Activated naive CD4-positive, alpha-beta T cell treated with anti-CD3 and anti-CD28 coated beads, Interleukin-2, amount 50 U/mL, for 16 hours (primary cell): ENCODE data around the gene VIT.

Source experiments
- DNase-seq: peaks from one replicate; pipeline ENCODE4 v3.0.0-alpha.2; 2020

Gene VIT

DNA sequence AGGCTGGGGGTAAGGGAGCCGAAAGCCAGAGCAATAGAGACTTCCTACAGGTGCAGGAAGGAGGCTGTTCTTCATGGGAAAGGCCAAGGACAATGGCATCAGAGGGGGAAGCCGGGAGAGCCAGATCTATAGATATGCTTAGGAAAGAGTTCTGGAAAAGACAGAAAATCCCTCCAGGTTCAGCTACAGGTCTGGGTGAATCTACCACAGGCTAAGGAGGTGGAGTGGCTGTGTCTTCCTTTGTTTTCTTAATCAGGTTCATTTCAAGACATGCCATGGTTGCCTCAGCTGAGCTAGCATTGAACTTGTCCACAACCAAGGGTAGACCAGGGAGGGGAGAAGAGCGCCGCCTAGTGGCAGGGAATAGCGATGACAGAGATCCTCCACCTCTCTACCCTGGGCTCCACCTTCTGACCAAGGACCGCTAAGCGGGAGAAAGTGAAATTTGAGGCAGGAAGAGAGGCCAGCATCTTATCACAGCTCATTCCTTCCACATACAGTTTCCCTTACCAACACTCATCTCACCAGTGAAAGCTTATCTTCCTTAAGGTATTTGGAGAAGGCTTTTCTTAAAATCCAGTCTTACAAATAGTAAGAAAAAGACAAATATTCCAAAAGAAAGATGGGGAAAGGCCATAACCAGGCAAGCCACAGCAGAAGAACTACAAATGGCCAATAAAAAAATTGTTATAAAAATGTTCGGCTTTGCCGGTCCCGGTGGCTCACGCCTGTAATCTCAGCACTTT, 74.2 kb downstream of the VIT start:
- DNase-seq = no peak

DNA sequence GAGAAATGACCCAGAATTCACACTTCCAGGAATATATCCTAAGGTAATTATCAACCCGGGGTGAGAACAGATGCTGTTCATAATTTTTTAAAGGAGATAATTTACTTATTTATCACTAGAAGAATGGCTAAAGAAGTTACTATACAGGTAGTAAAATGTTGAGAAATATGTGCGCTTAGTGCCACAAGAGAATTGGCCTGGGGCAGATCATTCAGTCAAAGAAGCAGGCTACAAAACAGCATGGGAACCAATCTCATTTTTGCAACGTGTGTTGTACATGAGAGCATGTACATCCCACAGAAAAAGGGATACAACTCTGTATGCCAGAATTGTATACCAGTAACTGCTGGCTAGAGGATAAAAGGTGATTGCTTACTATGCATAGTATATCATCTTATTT, 75.2 kb downstream of the VIT start:
- DNase-seq = no peak

DNA sequence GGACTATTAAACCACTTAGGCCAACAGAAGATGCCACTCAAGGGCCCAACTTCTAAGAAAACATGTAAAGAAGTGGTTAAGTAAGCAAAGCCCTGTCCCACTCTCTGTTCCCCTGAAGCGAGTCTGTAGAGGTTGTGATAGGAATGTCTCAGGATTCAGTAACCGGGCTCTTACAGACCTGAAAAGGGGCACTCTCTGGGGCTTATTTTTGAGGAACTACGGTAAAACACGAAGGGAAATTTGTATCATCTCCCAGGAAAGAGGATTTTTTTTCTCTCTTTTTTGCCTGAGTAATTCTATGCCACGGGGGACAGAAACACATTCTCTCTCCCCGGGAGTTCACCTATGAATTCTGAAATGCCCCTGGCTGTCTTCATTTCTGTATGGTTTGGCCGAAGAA, 77.4 kb downstream of the VIT start:
- DNase-seq = no peak

DNA sequence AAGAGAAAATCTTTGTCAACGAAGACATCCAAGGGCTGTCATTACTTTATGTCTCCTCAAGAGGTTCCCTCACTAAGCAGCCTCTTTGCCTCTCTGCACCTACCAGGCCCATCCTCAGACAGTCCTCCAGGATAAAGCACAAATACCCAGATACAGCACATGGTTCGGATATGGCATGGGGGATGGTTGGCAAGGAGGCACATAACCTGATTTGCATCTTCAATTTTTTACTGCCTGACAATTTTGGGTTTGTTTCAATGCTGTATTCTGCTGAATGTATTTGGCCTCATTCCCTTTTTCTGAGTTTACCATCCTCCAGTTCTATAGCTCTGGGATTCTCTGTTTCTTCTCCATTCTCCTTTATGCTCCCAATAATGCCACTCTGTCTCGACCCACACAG, 78.8 kb downstream of the VIT start:
- DNase-seq = no peak

DNA sequence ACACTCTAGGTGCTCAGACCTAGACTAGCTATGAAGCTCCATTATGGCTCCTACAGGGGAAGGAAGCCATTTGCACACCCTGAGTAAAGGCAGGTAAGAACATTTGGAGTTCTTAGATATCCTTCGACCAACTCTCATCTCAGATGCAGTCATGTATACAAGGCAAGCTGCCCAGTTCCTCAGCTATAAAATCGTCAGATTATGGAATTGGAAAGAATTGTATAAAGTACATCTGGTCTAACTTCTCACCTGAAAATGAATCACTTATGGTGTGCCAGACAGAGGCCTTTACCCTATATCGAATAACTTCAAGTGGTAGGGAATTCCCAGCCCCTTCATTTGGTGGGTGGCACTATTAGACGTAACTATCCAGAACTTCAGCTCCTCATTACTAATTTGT, 79.3 kb downstream of the VIT start:
- no peak for DNase-seq

DNA sequence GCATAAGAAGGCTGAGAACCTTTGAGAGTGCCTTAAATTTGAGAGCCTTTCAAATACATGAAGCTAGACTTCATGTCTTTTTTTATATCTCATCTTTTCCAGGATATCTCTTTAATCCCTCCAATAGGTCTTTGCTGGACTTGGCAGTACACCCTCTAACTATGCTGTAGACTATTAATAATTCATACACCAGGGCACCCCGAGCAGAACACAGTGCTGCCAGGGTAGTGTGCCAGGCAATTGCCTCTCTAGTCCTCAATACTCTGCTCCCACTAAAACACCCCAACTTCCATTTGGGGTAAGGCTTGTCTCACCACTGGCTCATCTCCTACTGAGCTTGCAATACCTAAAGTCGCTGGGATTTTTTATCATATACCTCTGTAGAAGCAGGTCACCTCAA, 80.8 kb downstream of the VIT start:
- DNase-seq = no peak

DNA sequence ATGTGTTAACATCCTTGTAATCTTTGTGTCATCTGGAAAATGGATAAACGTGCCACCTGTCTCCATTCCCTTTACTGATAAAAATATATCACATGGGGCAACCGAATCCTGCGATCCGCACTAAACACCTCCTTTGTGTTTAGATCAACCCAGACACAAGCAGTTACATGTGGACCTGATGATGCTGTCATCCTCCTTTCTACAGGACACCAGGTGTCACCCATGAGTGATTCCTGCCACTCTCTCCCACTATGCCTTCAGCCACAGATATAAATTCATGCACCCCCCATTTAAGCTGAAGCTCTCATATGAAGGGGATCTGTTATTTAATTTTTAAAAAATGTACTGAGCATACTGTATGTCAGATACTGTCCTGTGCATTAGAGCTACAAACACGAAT, 81.3 kb downstream of the VIT start:
- no peak for DNase-seq

DNA sequence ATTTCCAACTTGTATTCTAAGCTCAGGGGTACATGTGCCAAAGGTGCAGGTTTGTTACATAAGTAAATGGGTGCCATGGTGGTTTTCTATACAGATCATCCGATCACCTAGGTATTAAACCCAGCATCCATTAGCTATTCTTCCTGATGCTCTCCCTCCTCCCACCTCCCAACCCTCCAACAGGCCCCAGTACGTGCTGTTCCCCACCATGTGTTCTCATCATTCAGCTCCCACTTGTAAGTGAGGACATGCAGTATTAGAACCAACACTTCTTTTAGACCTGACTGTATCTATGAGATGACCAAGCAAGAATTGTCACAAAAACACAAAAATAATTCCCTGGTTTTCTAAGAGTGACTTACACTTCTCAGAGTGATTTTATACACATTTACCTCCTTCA, 83.0 kb downstream of the VIT start:
- DNase-seq = no peak

DNA sequence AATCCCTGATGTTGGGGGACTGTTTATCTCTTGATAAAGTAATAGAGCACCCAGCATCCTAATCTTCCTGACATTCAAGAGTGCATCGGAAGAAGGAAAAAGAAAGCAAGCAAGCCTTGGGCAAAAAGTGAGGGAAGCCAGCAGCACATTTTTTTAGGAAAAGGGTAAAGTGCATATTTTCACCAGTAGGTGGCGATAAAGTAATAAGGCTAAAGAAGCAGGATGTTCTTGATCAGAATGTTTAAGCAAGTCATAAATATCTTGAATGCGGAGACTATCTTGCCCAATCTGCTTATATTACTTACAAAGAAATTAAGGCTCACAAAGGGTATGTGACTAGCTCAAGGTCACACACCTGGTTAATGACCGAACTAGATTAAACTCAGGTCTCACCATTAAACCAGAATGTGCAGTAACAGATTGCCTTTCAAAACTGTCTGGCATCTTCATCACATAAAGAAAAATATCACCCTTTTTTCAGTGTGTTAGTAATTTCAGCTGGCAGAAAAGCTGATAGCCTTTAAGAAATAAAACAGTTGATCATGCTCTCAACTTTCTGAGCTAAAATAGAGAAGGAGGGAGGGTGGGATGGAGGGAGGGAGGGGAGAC, 83.8 kb downstream of the VIT start:
- no peak for DNase-seq

DNA sequence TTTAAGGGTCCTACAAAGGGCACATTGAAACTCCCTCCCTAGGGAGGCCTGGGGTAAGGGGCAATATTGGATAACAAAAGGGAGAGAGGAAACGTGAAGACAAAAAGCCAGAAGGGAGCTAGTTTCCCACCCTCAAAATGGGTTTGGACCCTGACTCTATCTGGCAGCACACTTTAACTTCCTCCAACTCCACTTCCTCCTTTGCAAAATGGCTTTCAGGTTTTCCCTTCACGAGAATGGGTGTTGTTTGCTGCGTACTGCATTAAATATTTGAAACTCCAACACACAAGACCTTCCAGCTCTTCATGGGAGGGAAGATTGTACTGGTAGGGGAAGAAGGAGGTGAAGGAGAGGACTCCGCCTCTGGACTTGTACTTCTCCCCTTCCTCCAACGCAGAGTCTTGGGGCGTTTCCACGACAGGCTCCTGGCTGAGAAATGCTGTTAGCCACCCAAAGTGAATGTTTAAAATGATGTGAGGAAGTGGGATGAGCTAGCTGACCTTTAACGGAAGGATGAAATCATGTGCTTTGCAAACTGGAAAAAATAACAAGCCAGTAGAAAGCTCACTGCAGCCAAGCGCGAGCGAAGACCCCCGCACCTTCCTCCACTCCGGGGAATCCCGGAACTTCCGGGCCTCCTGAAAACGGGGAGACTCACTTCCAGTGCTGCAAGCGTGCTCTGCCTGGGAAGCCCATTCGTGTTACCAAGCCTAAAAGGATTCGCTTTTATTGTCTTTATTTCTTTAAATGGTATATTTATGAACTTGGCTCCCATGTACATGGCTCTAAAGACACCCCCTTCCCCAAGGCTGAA, 85.6 kb downstream of the VIT start:
- DNase-seq = no peak

DNA sequence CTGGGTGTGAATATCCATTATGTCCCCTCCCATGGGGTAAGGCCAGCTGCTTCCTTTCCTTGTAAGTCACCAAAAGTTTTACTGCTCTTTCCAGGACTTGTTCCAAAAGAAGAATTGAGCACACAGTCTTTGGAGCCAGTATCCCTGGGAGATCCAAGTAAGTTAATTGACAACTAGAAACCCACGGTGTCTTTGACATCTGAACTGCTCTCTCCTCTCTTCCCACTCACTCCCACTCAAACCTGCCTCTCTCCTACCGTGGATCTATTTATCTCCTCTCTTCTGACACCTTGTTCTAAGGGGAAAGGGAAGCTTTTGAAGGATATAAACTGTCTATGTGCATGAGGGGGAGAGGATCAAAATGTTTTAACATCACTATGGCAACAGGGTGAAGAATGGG, 86.7 kb downstream of the VIT start:
- DNase-seq = no peak

DNA sequence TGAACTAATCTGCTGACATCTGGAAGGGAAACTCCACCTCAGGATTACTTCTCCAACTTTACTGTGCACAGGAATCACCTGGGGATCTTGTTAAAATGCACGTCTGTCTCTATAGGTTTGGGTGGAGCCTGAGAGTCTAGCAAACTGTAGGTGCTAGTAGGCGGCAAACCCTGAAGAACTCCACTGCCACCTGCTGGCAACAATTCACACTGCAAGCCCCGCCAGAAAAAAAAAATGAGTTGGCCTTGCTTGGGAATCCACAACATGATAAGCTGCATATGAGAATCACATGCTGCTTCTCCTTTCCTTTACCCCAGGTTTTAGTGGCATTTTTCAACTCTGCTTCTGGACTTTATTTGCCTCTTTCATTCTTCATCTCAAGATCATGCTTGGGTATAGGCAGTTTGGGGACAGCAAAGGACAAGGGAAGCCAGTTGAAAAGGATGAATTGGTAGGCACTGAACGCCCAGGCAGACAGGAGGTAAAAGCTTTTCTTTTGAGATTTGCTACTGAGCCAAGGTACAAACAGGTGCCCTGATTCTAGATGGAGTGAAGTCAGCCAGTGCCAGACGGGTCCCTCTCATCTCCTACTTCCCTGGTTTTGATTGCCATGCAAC, 88.8 kb downstream of the VIT start:
- peak; percentile 62 for DNase-seq

DNA sequence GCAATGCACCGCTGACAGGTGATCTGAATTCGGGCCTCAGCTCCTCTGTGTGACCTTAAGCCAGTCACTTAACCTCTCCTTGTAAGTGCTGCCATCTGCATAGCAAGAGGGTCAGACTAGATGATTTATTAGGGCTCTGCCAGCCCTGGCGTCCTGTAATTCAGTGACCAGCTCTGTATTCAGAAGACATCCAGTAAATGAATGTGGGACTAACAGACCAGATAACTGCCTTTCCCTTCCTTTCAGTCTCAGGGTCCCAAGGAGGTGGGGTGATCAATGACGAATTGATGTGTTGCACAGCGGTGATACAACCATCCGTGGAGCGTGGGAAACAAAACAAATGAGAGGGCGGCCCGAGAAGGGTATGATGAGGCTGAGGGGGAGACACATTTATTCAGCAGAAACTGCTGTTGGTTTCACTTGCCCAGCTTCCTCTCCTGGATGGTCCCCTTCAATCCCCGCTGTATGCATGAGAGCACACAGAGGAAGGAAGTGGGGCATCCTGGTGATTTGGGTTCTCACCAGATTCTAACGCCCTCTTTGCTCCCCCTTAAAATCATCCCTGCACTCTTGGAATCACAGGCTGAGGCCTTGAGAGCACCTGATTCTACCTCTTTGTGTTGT, 92.8 kb downstream of the VIT start:
- no peak for DNase-seq

DNA sequence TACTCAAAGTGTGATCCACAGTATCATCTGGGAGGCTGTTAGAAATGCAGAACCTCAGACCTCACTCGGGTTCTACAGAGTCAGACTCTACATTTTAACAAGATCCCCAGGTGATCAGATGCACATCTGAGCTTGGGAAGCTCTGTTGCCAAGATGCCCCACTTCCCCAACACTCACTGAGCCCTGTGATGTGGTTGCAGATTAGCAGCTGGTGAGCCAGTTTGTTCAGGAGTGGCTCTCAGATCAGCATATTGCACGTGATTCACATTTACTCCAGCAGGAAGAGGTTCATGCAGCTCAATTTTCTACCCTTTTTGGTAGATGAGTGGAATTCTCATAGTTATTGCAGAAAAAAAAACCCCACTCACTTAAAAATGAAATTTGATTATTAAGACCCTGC, 96.4 kb downstream of the VIT start:
- DNase-seq = no peak

DNA sequence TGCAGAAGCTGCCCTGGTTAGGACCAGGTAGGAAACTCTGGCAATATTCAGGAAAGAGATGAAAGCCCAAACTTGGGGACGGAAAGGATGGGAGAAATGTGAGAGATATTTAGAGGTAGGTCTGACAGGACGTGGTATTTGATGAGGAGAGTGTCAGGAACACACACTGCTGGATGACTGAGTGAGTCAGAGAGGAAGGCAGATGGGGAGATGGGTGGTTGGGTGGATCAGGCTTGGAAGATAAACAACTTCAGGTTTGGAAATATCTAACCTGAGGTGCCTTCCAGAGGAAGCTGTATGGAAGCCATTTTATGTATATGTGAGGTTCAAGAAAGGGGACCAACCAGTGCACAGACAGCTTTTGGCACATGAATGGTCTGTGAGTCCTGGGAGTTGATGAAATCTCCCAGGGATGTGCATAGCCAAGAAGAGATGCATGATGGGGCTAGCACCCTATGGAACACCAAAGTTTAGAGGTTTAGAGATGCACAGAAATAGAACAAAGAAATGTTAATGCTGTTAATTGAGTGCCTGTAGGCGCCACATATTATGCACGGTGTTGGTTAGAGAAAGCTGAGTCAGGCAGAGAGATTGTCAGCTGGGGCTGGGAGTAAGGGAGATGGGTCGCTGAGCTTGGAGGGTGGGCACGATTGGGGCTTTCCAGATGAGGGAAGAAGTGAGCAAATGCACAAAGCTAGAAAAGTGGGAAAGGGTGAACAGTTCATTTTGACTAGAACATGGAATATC, 101.0 kb downstream of the VIT start:
- no peak for DNase-seq

DNA sequence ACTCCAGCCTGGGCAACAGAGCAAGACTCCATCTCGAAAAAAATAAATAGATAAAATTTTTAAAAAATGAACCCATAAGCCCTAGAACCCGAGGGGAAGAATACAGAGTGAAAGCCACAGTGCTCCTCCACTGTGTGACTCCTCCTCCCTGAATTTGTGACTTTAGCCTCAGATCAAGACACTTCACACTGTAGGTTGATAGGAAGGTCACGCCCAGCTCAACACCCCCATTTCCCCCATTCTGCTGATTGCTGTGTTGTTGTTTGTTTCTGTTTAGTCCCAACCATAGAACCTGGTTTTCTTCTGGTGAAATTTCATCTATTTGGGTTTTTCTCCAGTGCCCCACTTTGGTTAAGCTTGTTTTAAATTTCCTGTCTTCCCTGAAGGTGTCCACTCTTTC, 102.2 kb downstream of the VIT start:
- DNase-seq = no peak

DNA sequence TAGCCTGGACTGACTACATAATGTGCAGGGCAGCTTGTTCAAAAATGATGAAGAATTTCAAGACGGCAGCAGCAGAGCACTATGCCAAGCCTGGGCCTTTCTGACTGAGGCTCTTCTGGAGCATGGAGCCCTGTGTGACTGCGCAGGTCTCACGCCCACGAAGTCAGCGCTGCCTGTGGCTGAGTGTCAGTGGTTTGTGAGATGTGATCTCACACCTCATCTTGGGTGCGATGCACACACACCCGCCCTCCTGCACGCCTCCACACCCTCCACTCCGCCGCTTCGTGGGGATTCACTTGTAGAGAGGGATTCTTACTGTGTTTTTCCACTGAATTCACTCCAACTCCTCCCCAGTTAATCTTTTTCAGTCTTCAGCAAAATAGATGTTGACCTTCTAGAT, 103.9 kb downstream of the VIT start:
- peak; percentile 38 for DNase-seq

DNA sequence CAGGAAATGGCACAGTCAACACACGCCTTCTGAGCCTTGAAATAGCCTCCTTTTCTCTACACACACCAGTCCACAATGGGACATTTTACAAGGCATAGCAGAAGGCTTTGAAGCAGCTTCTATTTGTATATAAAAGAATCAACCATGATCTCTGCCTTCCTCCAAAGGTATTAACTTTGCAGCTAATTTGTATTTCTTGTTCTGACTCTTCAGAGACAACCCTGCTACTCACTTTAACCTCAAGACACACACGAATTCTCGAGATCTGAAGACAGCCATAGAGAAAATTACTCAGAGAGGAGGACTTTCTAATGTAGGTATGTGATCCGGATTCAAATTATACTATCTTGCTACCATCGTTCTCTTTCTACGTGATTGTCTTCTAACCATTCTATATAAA, 104.6 kb downstream of the VIT start:
- no peak for DNase-seq

DNA sequence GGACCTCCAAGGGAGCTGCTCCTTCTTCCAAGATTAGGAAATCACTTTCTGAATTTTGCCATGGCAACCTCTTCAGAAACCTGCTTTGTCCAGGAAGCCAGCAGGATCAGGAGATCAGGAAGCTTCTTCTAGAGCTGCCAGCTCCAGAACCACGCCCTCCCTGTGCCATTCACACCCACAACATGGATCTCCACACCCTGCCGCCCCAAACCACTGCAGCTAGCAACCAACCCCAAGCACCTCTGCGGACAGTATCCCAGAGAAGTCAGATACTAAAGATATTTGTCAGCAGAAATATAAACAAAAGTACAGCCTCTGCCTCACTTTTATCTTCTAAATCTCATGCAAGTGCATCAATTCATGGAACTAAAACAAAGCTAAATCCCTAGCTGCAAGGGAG, 106.4 kb downstream of the VIT start:
- DNase-seq = no peak

DNA sequence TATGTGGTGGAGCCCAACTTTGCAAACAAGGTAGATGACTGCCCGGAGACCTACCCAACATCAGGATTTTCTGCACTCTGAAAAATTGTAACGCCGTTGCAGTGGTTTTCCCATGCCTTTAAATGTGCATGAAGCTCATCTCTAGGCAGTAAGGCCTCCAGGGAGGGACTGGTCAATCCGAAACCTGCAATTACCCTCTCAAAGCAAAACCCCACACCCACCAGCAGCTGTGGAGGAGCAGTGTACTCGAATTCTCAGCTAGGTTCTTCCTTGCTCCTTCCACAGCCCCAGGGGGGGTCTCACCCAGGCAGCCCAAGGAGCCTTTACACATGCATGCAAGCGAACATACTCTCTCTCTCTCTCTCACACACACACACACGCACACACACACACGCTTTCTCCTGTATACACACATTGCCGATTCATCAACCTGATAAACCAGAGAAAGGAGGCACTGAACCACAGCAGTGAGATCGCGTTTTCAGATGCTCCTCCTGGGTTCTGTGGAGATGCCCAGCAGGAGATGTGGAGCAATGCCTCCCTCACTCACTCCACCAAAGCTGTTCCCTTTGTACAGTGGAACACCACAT, 109.2 kb downstream of the VIT start:
- no peak for DNase-seq

DNA sequence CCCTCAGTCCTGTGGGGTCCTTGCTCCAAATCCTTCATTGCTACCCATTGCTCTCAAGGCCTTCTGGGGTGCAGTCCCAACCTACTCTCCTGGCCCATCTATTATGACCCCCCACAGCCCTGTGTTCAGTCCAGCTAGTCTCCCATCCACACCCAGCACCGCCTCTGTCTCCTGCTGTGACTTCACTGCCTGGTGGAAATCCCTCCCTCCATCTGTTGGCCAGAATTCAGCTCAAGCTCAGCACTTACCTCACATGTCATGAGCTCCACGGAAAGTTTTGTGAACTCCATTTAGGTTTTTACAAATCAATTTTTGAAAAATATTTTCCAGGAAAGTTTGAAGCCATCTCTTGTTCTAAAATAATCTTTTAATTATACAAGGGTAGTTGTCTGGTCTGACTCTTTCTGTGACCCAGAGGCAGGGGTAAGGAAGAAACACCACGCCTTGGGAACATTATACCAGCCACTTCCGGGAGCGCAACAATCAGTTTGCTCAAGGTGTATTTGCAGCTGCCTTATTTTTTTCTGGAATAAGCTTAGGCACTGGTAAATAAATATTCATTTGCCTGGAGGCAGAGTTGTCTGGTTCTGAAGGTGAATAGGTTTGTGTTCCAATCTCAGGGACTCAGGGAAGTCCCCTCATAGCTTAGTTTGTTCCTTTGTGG, 110.8 kb downstream of the VIT start:
- no peak for DNase-seq
